22Rv1 (cell line): ENCODE results near the gene DHX40.
A peak's percentile ranks its signal among the peaks of the same experiment; 100 is the strongest.
"Not testable (repeated sequence)": the region's sequence is repeated elsewhere in the genome, so short reads cannot be mapped to it uniquely, and the experiment has no call there.

Experiments
- H3K27ac ChIP-seq: fragments of 450-650 bp; 2 replicates; pipeline ENCODE4 v1.5.1; 2017
- CTCF ChIP-seq: fragments of 450-650 bp; IDR thresholded peaks from 2 replicates; pipeline ENCODE4 v1.5.1; 2017; ENCODE audit warnings: mild to moderate bottlenecking
- ZFX ChIP-seq: fragments of 450-650 bp; IDR thresholded peaks from 2 replicates; pipeline ENCODE4 v1.6.1; 2017; ENCODE audit warnings: antibody characterized with exemption, borderline replicate concordance

DHX40 gene

GRCh38 chr17:59565171-59565958 lies at the start of gene DHX40:
Gene DHX40, plus strand, starts transcription at chr17:59565610. Its CDS starts 62 bp downstream, at chr17:59565672.
- peak within 1 kb of the TSS; percentile 62 for H3K27ac ChIP-seq
- TF ChIP-seq CTCF (no peak), ZFX (no peak)

GRCh38 chr17:59516451-59516850 lies 49.0 kb upstream of the DHX40 start:
- H3K27ac ChIP-seq, result no peak overlapping the region
- no peak for TF ChIP-seq ZFX
- TF ChIP-seq CTCF, result no peak

- no peak for TF ChIP-seq CTCF
- TF ChIP-seq ZFX, result no peak
These were observed 46.3 kb upstream of the DHX40 start for GRCh38 chr17:59519132-59519531.

GRCh38 chr17:59520251-59520650 lies 45.2 kb upstream of the DHX40 start:
- TF ChIP-seq ZFX (no peak), CTCF (no peak)
- no peak overlapping the region for H3K27ac ChIP-seq

More at GRCh38 chr17:59519132-59519531, 46.3 kb upstream of the DHX40 start:
- no peak overlapping the region for H3K27ac ChIP-seq

GRCh38 chr17:59521465-59522126 lies 43.8 kb upstream of the DHX40 start:
- no peak overlapping the region for H3K27ac ChIP-seq
- peak; percentile 98 for TF ChIP-seq CTCF
- TF ChIP-seq ZFX, result no peak

GRCh38 chr17:59524930-59525329 lies 40.5 kb upstream of the DHX40 start:
- H3K27ac ChIP-seq, result not testable (repeated sequence)

GRCh38 chr17:59525668-59526067 lies 39.7 kb upstream of the DHX40 start:
- no peak overlapping the region for H3K27ac ChIP-seq
- TF ChIP-seq CTCF, result no peak
- TF ChIP-seq ZFX, result no peak
